ENCODE results near the gene UTP14A.
A peak's percentile ranks its signal among the peaks of the same experiment; 100 is the strongest.

The UTP14A gene

GRCh38 chrX:129953334-129953648 is 47.3 kb downstream of the UTP14A start:
- no peak for DNase-seq (ENCODE audit: low spot score)

- DNase-seq (ENCODE audit: low spot score) = no peak
Observed at GRCh38 chrX:129953881-129954280, 47.9 kb downstream of the UTP14A start.

- DNase-seq (ENCODE audit: low spot score) = no peak
Observed at GRCh38 chrX:129954804-129955203, 48.8 kb downstream of the UTP14A start.

- DNase-seq (ENCODE audit: low spot score) = no peak
Observed at GRCh38 chrX:129955682-129956081, 49.7 kb downstream of the UTP14A start.

- no peak for DNase-seq (ENCODE audit: low spot score)
Observed at GRCh38 chrX:129956145-129956544, 50.2 kb downstream of the UTP14A start.

- no peak for DNase-seq (ENCODE audit: low spot score)
Observed at GRCh38 chrX:129956765-129957164, 50.8 kb downstream of the UTP14A start.

GRCh38 chrX:129957241-129958082 is 51.5 kb downstream of the UTP14A start:
- DNase-seq (ENCODE audit: low spot score) = peak; percentile 46

- DNase-seq (ENCODE audit: low spot score) = no peak
Observed at GRCh38 chrX:129958083-129958465, 52.1 kb downstream of the UTP14A start.

- DNase-seq (ENCODE audit: low spot score) = no peak
Observed at GRCh38 chrX:129958814-129959492, 53.0 kb downstream of the UTP14A start.

GRCh38 chrX:129959493-129959832 is 53.5 kb downstream of the UTP14A start:
- DNase-seq (ENCODE audit: low spot score) = no peak

GRCh38 chrX:129961180-129962083 is 55.5 kb downstream of the UTP14A start:
- DNase-seq (ENCODE audit: low spot score) = peak; percentile 33

- DNase-seq (ENCODE audit: low spot score) = no peak
Observed at GRCh38 chrX:129963729-129964128, 57.8 kb downstream of the UTP14A start.

GRCh38 chrX:129965166-129965565 is 59.2 kb downstream of the UTP14A start:
- no peak for DNase-seq (ENCODE audit: low spot score)

GRCh38 chrX:129968968-129969367 is 63.0 kb downstream of the UTP14A start:
- DNase-seq (ENCODE audit: low spot score) = no peak

GRCh38 chrX:129976441-129976840 is 70.5 kb downstream of the UTP14A start:
- DNase-seq (ENCODE audit: low spot score) = no peak

Measured in LoVo (cell line).